Occipital lobe (tissue), 2 donors: ENCODE data around the gene PINK1. TPM values are rescaled to one million over a fixed set of nuclear protein-coding genes. Genes with fewer than 3 reads are reported as not detected.
"Not testable (repeated sequence)": the region's sequence is repeated elsewhere in the genome, so short reads cannot be mapped to it uniquely, and the experiment has no call there.

ENCODE experiments used
- DNase-seq: peaks from one replicate; lab custom pipeline; 2025; lab: John Stamatoyannopoulos, UW
- total RNA-seq: library from RNA; depleted of rRNA; stranded (reverse); fragments of >200 nt; gene quantifications from one replicate; pipeline ENCODE4 v1.2.3, GENCODE V29; 2014

PINK1 gene
- total RNA-seq: 117 TPM

- peak; percentile 69 for DNase-seq
These were observed at the start of gene PINK1 for GRCh38 chr1:20633190-20634064. Gene PINK1, plus strand, starts transcription at chr1:20633458. Its CDS starts 91 bp downstream, at chr1:20633549.

DNA sequence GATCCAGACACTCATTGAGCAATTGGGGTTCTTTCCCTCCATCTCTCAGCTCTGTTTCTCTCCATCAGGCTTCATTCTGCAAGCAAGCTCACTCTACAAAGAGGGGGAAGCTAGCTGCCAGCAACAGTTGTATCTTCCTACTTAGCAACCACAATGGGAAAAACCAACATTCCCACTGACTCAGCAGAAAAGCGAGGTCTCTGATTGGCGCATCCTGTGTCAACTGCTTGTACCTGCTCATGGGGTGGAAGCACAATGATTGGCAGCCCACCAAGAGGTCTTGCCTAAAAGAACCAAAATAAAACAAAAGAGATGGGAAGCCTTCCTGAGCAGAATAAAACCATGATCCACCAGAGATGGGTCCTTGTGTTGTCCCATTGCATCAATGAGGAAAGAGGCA, 48.4 kb upstream of the PINK1 start:
- no peak for DNase-seq

- DNase-seq: no peak
These were observed 46.2 kb upstream of the PINK1 start for GRCh38 chr1:20586953-20587660.

- DNase-seq: no peak
These were observed 45.6 kb upstream of the PINK1 start for GRCh38 chr1:20587661-20588053.

DNA sequence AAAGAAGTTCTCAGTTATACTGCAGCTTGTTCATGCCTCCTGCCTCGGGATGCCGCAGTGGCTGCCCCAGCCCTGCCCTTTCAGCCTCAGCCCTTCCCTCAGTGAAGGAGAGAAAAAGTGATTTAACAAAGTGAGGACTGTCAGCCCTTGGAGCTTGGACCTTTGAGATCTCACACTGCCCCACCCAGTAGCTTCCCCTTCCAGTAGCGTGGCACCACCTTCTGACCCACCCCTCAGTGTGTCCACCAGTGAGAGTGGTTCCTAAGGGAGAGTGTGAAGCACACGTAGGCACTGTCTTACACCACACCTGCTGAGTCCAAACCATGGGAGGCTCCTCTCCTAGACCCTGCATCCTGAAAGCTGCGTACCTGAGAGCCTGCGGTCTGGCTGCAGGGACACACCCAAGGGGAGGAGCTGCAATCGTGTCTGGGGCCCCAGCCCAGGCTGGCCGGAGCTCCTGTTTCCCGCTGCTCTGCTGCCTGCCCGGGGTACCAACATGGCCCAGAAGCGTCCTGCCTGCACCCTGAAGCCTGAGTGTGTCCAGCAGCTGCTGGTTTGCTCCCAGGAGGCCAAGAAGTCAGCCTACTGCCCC, 44.5 kb upstream of the PINK1 start, which contains the start of gene CDA:
CDA (plus strand) TSS at position 464 of the 592 bp plus-strand sequence; CDS start at position 497, 33 bp downstream.
- DNase-seq: no peak

GRCh38 chr1:20589331-20590278, 43.7 kb upstream of the PINK1 start:
- no peak for DNase-seq

DNA sequence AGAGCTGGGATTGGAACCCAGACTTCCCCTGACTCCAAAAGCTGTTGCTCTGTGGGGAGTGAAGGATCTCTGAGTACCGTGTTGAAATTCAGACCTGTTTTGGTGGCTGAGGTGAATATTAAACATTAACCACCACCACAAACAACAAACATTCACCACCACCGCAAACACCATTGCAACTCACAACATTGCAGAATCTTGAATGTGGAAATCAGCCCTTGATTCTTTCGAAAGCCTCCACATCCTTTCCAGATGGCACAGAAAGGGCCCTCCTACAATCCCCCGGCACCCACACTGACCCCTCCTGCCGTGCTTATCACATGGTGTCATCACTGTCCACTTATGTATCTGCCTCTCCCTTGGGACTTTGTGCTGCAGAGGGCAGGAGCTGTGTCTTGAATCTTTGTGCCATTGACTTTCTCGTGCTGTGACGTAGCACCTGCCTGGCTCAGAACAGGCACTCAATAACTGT, 42.9 kb upstream of the PINK1 start:
- no peak for DNase-seq

DNA sequence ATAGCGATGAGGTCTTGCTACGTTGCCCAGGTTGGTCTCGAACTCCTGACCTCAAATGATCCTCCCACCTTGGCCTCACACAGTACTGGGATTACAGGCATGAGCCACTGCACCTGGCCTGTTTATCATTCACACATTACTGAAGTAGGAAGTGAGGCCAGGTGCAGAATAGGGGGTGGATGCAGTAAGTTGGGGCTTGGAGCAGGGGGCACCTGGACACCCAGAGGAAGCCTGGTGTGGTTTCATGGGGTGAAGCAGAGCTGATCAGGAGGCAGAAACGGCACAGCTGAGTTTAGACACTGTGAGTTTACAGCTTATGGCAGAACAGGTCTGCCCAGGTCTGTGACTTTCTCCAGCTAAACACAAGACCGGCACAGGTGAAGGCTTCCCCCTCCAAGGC, 39.5 kb upstream of the PINK1 start:
- no peak for DNase-seq

DNA sequence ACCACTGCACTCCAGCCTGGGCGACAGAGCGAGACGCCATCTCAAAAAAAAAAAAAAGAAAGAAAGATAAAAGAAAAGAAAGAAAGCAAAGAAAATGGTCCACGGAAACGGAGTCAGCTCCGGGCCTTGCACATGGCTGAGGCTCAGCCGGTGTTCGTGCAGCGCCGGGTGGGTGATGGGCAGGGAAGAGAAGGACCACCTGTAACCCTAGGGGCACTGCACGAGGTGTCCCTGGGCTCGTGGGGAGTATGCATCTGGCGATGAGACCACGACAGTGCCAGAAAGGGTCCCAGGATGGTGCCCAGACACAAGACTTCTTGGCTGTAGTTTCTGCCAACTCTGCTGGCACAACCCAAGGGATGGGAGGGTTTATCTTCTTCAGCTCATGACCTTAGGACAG, 38.5 kb upstream of the PINK1 start:
- DNase-seq: no peak

GRCh38 chr1:20596106-20596505, 37.2 kb upstream of the PINK1 start:
- DNase-seq: no peak

GRCh38 chr1:20597650-20598049, 35.6 kb upstream of the PINK1 start:
- DNase-seq: no peak

DNA sequence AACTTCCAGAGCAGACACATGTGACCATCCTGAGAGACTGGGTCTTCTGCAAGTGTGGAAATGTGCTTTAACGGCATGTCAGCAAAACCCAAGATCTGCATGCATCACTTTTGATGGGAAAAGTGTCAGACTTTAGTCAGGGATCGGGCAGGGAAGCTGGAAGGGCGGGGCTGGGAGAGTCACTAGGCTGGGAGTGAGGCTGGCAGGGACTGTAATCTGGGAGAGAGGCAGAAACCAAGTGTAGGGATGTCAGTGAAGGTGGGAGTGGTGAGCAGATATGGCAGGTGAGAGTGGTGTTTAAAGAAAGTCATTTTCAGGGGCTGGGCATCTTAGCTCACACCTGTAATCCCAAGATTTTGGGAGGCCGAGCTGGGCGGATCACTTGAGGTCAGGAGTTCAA, 33.1 kb upstream of the PINK1 start:
- no peak for DNase-seq

GRCh38 chr1:20601129-20601825, 32.0 kb upstream of the PINK1 start:
- DNase-seq: no peak

DNA sequence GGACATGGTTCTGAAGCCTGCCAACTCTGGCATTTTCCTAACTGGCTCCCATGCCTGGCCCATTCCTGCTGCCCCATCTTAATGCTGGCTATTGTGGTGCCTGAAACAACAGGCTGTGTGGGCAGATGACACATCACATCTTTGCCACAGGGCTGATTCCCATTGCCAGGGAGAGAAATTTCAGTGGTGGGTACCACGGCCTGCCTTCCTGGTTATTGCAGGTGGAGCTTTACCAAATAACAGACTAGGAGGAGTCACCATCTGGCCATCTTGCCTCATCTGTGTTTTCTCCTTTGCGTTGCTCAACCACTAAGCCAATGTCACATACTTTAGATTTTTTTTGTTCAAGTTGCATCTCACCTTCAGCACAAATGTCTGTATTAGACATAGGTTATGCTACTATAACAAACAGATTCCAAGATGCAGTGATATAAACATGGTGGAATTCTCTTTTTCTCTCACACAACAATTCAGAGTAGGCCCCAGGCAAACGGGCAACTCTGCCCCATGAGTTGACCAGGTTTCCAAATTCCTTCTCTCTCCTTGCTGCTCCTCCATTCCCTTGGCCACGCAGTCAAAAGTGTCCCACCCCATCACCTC, 30.3 kb upstream of the PINK1 start:
- DNase-seq: no peak

- DNase-seq: no peak
These were observed 29.5 kb upstream of the PINK1 start for GRCh38 chr1:20603504-20604464.

GRCh38 chr1:20604678-20605077, 28.6 kb upstream of the PINK1 start:
- DNase-seq: no peak

DNA sequence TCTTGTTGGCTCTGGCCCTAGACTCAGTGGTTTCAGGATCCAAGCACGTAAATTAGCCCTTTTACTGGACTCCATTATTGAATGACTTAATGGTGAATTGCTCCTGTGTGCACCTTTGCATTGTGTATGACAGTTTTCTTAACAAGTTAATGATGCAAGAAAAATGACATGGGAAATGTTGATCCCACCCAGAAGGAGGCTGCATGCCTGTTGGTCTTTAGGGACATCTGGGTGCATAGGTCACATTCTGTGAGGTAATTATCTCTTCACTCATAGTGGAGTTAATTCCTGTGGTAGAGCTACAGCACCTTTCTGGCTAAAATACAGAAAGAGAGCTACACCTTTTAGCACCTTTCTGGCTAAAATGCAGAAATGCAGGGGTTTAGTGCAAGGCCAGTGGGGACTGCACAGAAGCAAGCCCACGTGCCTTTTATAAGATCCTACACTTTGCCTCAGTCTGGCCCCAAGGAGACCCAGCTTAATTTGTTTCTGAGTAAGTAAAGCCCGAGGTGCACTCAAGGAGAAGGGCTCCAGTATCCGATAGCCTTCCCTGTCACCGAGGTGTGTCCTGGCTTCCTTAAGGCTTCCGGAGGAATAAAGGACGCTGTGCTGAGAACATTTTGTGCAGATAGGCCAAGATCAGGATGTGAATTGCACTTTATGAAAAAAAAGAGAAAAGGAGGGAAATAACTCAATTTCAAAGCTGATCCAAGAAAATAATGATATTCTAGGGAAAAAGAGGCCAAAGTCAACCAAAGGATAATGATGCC, 26.3 kb upstream of the PINK1 start:
- not testable (repeated sequence) for DNase-seq

DNA sequence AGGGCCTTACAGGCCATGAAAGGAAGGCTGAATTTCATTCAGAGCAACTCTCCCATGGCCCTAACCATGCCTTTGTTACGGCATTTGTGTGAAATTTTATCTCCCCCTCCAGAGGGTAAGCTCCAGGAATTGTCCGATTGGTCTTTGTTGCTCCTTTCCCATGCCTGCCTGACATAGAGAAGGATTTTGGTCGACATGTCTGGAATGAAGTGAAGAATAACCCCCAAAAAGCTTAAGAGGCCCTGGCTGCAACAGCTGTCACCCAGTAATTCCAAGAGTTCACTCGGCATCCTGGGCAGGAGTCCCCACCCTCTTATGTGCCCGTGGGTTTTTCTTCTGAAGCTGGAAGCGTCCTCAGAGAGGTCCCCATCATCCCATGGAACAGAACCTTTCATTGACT, 23.7 kb upstream of the PINK1 start:
- DNase-seq: no peak
